ENCODE data around the gene E2F8. TPM values are rescaled to one million over a fixed set of nuclear protein-coding genes. Genes with fewer than 3 reads are reported as not detected.
A peak's percentile ranks its signal among the peaks of the same experiment; 100 is the strongest.

Gene E2F8
- total RNA-seq, result 10 to 100 TPM in 1 of 4 donors, 1 to 10 TPM in 3; 4.0 to 11.7 (median 4.7) TPM

DNA sequence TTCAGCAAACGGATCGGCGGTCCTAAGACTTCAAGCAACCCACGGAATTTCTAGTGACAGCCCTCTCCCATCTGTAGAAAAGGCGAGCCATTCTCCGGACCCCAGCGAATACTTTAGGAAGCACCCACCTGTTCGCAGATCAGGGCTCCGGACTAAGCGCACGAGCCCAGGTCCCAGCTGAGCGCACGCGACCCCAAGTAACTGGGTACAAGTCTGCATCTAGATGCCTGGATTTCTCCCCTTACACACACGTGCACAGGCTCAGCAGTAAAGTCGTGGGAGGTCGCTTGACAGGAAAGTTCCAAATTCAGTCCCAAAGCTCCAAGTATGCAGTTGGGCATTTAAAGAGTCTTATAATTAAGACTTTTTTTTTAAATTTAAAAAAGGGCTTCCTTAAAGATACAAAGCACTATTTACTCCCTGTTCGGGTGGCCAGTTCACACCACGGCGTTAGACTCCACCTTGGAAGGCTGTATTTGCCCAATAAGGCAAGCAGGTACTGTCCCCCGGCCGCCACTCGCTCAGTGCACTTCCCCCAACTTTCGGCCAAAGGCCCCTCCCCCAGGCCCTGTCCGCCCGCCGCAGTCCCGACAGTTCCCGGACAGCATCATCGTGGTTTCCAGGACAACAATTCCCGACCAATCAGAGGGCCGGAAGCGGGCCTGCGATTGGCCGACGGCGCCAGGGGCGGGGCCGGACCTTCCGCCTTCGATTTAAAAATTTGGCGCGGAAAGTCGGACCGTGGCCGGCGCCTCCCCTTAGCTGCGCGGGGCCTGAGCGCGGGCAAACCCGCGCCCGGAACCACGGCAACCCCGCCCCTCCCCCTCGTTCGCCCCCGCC, at the start of gene E2F8:
Gene E2F8 (minus strand): TSS at position 526 of the 840 bp plus-strand sequence. CDS start 824 bp downstream, outside the sequence.
- H3K4me1 ChIP-seq, result peaks cover 32 to 82% (median 35%) of the 10 kb centered on the region in 3 donors
- H3K27ac ChIP-seq, result peak within 1 kb of the TSS; percentile 12 to 85 (median 82)
- TF ChIP-seq CTCF (IDR thresholded peaks at IDR 0.05), result no peak
- TF ChIP-seq POLR2A (IDR thresholded peaks at IDR 0.05), result peak in 1 of 4 donors; percentile 9
- intact Hi-C loops (cut with DNase I), result no loop called here
- H3K27me3 ChIP-seq, result peaks cover 0 to 71% (median 7%) of the 10 kb centered on the region in 4 donors
- no peaks in the 10 kb centered on the region for H3K9me3 ChIP-seq
- H3K4me3 ChIP-seq, result peak within 1 kb of the TSS; percentile 58 to 88 (median 77)
- no peaks in the 10 kb centered on the region for H3K36me3 ChIP-seq
- WGBS, 2 donors, result 1% methylated on average over 18 to 20 of the region's 59 CpGs
- peak; percentile 46 for DNase-seq

- no peak overlapping the region for H3K27ac ChIP-seq
- 77 to 95% methylated on average over 2 of the region's 2 CpGs for WGBS, 2 donors
- DNase-seq, result no peak
- no peak for TF ChIP-seq POLR2A (IDR thresholded peaks at IDR 0.05)
- no peak for TF ChIP-seq CTCF (IDR thresholded peaks at IDR 0.05)
- H3K36me3 ChIP-seq, result no peaks in the 10 kb centered on the region
- H3K4me1 ChIP-seq, result no peaks in the 10 kb centered on the region
- peaks cover 0 to 14% (median 0%) of the 10 kb centered on the region in 4 donors for H3K27me3 ChIP-seq
- intact Hi-C loops (cut with DNase I), result no loop called here
- H3K9me3 ChIP-seq, result no peaks in the 10 kb centered on the region
- no peak overlapping the region for H3K4me3 ChIP-seq
These were observed 49.6 kb upstream of the E2F8 start for GRCh38 chr11:19290356-19290755.

- no peaks in the 10 kb centered on the region for H3K9me3 ChIP-seq
- intact Hi-C loops (cut with DNase I), result no loop called here
- no peak for DNase-seq
- 56 to 58% methylated on average over 2 to 3 of the region's 3 CpGs for WGBS, 2 donors
- H3K4me1 ChIP-seq, result no peaks in the 10 kb centered on the region
- H3K27ac ChIP-seq, result no peak overlapping the region
- H3K36me3 ChIP-seq, result no peaks in the 10 kb centered on the region
- H3K27me3 ChIP-seq, result peaks cover 0 to 16% (median 0%) of the 10 kb centered on the region in 4 donors
- TF ChIP-seq CTCF (IDR thresholded peaks at IDR 0.05) (no peak), POLR2A (IDR thresholded peaks at IDR 0.05) (no peak)
- H3K4me3 ChIP-seq, result no peak overlapping the region
These were observed 47.5 kb upstream of the E2F8 start for GRCh38 chr11:19288256-19288655.

DNA sequence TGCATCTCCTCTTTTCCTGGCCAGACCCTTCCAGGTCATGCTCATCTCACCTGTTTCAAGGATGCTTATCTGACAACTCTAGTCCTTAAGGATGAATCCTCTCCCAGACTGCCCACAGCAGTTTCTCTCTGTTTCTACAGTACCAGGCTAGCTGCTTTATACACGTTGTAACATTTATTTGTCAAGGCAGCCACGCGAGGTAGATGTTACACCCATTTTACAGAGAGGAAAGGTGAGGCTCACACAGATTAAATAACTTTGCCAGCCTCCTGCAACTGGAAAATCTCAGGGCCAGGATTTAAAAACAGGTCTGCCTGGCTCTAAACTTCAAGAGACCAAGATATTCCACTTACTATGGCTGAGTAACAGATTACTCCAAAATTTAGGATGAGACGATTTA, 45.7 kb upstream of the E2F8 start:
- 88 to 93% methylated on average over 3 to 4 of the region's 4 CpGs for WGBS, 2 donors
- Histone ChIP-seq H3K36me3 (no peaks in the 10 kb centered on the region), H3K4me1 (no peaks in the 10 kb centered on the region), H3K27me3 (peaks cover 0 to 16% (median 0%) of the 10 kb centered on the region in 4 donors), H3K27ac (no peak overlapping the region), H3K9me3 (no peaks in the 10 kb centered on the region), H3K4me3 (no peak overlapping the region)
- no peak for DNase-seq
- TF ChIP-seq CTCF (IDR thresholded peaks at IDR 0.05) (no peak), POLR2A (IDR thresholded peaks at IDR 0.05) (no peak)
- intact Hi-C loops (cut with DNase I), result no loop called here

DNA sequence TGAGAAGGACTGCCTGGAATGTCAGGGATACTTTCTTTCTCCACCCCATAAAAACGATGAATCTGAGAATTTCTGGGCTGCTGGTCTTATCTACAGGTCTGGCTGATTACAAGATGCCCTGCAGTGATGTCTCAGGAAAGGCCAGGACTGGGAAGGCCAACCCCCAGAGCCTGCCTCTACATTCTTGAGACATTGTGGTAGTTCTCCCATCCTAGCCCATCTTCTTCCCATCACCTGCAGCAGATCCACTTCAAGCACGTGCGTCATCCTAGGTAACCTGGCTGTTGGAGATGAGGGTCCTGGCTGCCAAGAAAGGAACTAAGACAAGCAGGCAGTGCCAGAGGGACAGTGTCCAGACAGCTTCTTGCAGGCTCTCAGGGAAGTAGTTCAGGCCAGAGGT, 44.1 kb upstream of the E2F8 start:
- H3K4me3 ChIP-seq, result no peak overlapping the region
- intact Hi-C loops (cut with DNase I), result no loop called here
- peaks cover 0 to 9% (median 0%) of the 10 kb centered on the region in 3 donors for H3K4me1 ChIP-seq
- no peaks in the 10 kb centered on the region for H3K9me3 ChIP-seq
- no peak for TF ChIP-seq CTCF (IDR thresholded peaks at IDR 0.05)
- TF ChIP-seq POLR2A (IDR thresholded peaks at IDR 0.05), result no peak
- WGBS, 2 donors, result 70 to 71% methylated on average over 1 to 3 of the region's 3 CpGs
- H3K27ac ChIP-seq, result no peak overlapping the region
- peaks cover 0 to 16% (median 0%) of the 10 kb centered on the region in 4 donors for H3K27me3 ChIP-seq
- no peaks in the 10 kb centered on the region for H3K36me3 ChIP-seq
- no peak for DNase-seq
